HG02623 (cell line): Measurements from ENCODE around the gene CCDC141.

ENCODE experiments used
- ATAC-seq: cut with Tn5 transposase; IDR thresholded peaks from one replicate; pipeline ENCODE4 v1.9.1; 2021; ENCODE audit warnings: moderate library complexity; ENCODE audit not compliant: unreplicated experiment

Gene CCDC141

GRCh38 chr2:178913049-178913441 is 136.9 kb downstream of the CCDC141 start:
- ATAC-seq: no peak

DNA sequence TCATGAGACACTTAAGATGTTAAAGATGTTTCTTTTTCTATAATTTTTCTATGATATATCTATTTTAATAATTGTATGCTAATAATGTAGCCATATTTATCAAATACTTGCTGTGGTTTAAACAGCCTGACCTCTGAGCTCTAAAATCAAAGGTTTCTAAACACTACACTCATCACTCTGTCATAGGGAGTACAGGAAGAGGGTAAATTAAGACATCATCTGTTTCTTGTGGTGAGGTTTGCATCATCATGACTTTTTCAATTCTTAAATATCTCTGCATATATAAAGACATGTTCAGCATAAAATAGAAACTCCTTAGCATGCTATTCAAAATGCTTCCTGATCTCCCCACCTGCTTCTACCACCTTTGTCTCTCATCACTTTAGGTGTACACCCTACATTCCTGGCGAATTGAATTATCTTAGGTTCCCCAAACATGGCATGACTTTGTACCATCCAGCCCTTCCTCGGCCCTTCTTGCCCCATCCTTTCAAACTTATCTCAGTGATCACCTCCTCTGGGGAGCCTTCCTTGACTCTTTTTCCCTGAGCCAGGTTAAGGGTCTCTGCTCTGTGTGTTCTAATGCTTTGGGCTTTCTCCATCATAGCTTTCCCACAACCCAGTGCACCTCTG is 137.4 kb downstream of the CCDC141 start:
- no peak for ATAC-seq

GRCh38 chr2:178911039-178911438 is 138.9 kb downstream of the CCDC141 start:
- no peak for ATAC-seq

- no peak for ATAC-seq
Measured at GRCh38 chr2:178910005-178910404, 139.9 kb downstream of the CCDC141 start.

GRCh38 chr2:178909507-178909906 is 140.4 kb downstream of the CCDC141 start:
- ATAC-seq: no peak

- ATAC-seq: no peak
Measured at GRCh38 chr2:178908810-178909209, 141.1 kb downstream of the CCDC141 start.

GRCh38 chr2:178905261-178905660 is 144.7 kb downstream of the CCDC141 start:
- no peak for ATAC-seq

- no peak for ATAC-seq
Measured at GRCh38 chr2:178899656-178900055, 150.3 kb downstream of the CCDC141 start.

DNA sequence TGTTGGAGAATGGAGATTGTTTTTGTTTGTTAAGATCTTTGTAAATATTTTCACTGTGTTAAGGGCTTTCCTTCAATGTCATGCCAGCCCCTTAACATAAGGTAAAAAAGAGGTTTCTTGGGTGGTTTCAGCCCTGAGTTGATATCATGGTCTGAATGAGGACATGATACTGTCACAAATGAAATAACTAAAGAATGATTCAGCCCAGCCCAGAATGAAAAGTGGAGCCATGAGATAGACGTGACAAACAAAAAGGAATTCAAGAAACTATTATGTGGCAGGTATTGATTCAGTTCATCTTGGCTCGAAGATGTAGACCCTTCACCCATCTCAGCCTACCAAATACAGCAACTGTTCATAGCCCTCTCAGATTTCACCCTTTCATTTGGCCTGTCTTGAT is 154.1 kb downstream of the CCDC141 start:
- ATAC-seq: no peak

DNA sequence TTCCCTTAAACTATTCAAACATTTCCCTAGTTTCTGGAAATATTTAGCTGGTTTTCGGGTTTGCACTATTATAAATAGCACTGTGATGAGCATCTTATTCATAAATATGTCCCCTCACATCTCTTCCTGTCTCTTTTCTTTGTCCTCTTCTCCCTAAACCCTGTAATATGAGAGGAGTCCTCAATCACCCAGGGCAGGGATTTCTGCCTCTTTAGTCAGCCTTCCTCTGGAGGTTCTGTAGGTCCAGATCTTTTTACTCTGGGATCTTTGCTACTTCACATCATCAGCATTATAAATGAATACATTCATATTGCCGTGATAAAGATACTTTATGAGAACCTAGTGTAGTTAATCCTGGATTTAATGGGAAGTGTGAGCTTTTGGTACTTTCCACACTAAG is 154.8 kb downstream of the CCDC141 start:
- no peak for ATAC-seq

DNA sequence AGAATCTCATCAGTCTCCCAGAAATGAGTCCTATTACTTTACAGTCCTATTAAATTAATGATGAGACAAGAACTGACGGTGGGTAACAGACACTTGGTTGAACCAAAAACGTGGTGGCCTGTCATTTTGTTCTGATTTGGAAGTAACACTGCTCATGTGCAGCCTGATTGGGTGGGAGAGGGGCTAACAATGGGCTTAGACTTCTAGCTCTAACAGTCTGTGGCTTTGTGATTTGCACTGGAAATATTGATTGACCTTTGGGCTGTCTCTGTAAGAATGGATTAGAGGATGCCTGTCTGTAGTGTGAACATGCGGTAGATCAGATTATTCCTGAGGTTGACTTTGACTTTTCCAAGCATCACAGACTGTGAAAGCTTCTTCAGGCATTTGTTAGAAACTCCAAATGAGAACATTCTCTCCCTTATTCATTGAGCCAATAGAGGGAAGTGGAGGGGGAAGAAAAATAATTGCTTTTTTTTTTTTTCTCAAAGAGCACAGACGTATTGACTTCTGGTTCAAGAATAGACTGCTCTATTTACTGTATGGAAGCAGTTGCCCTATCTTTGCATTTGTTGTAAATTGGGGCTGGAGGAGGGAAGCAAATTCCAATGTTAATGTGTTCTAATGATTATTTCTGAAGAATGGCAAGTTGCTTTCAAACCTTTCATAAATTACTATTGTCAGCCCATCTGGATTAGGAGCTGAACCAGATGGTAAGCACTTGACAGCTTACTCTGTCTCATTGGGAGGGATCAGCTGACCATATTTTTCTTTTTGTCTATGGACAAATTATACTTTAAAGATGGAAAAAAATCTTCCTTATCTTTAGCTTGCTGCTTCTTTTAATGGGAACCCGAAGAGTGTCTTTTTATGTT is 156.9 kb downstream of the CCDC141 start:
- ATAC-seq: no peak

- ATAC-seq: no peak
Measured at GRCh38 chr2:178891959-178892485, 157.9 kb downstream of the CCDC141 start.

GRCh38 chr2:178891265-178891958 is 158.5 kb downstream of the CCDC141 start:
- no peak for ATAC-seq

- no peak for ATAC-seq
Measured at GRCh38 chr2:178886006-178886405, 163.9 kb downstream of the CCDC141 start.

- no peak for ATAC-seq
Measured at GRCh38 chr2:178884440-178884839, 165.5 kb downstream of the CCDC141 start.

DNA sequence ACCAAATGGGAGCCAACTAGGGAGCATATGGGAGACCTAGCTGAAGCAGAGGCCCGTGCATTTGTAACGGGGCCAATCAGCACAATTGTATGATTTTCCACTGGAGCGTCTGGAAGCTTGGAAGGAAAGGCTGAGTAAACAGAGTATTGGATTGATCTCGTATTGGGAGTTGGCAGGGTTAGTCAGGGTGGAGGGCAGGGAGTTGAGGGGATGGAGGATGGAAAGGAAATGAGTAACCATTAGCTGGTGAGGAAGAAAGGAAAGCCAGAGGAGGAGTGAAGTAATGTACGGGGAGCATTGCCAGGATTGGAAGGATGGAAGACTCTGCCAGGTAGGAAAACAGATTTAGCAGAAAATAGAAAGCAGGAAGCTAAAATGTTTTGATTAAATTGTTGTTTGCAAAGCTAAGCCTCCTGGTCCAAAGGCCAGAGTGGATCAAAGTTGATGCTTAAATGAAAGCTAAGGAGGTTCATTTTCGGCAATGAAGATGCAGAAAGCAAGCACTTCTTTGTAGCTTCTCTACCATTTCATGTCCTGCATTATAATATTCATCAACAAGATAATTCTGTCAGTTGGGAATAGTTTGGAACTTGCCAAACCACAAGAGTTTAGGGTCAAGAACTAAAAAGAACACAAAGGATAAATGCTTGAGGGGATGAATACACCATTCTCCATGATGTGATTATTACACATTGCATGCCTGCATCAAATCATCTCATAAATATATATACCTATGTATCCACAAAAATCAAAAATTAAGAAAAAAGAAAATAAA is 167.1 kb downstream of the CCDC141 start:
- ATAC-seq: no peak

- ATAC-seq: no peak
Measured at GRCh38 chr2:178881075-178881474, 168.9 kb downstream of the CCDC141 start.

- ATAC-seq: no peak
Measured at GRCh38 chr2:178880257-178880656, 169.7 kb downstream of the CCDC141 start.

- no peak for ATAC-seq
Measured at GRCh38 chr2:178877874-178878273, 172.1 kb downstream of the CCDC141 start.

GRCh38 chr2:178874529-178875240 is 175.3 kb downstream of the CCDC141 start:
- no peak for ATAC-seq
